H1 (cell line): ENCODE measurements around the gene P4HB. TPM values are rescaled to one million over a fixed set of nuclear protein-coding genes. Genes with fewer than 3 reads are reported as not detected.

Experiments
- CHD7 ChIP-seq: fragments of 300-600 bp; sonication (generic); IDR thresholded peaks from 2 replicates; pipeline ENCODE4 v1.7.1; 2012; ENCODE audit warnings: low read length, moderate library complexity, mild to moderate bottlenecking, inconsistent platforms; ENCODE audit not compliant: insufficient replicate concordance
- EGR1 ChIP-seq: IDR thresholded peaks from 2 replicates; pipeline ENCODE4 v1.6.1; 2011; ENCODE audit warnings: low read depth, low read length, borderline replicate concordance
- EP300 ChIP-seq, 2 experiments: IDR thresholded peaks; 1 replicate in 1 of 2; 2 replicates in 1 of 2; pipeline ENCODE4 v1.6.1; 2011 to 2012; ENCODE audit warnings: low read depth in 2 of 2, low read length in 2 of 2, mild to moderate bottlenecking in 2 of 2, borderline replicate concordance in 1 of 2, inconsistent platforms in 1 of 2, moderate library complexity in 1 of 2
- FOSL1 ChIP-seq: IDR thresholded peaks from 2 replicates; pipeline ENCODE4 v1.6.1; 2011; ENCODE audit warnings: mild to moderate bottlenecking, low read depth, low read length, moderate library complexity; ENCODE audit not compliant: insufficient read depth
- GABPA ChIP-seq: IDR thresholded peaks from 2 replicates; pipeline ENCODE4 v1.6.1; 2011; ENCODE audit warnings: mild to moderate bottlenecking, low read length, moderate library complexity, borderline replicate concordance; ENCODE audit not compliant: insufficient read depth
- MAFK ChIP-seq: IDR thresholded peaks from 2 replicates; pipeline ENCODE4 v1.6.1; 2012; ENCODE audit warnings: low read depth, mild to moderate bottlenecking, improper control_type of control experiment, low read length
- POLR2A ChIP-seq, 2 experiments: IDR thresholded peaks; 1 replicate in 1 of 2; 2 replicates in 1 of 2; pipeline ENCODE4 v1.6.1; 2011; ENCODE audit warnings: low read depth in 2 of 2, low read length in 2 of 2, mild to moderate bottlenecking in 2 of 2; ENCODE audit errors: control extremely low read depth in 1 of 2
- SRF ChIP-seq: IDR thresholded peaks from 2 replicates; pipeline ENCODE4 v1.6.1; 2011; ENCODE audit warnings: mild to moderate bottlenecking, low read depth, low read length, moderate library complexity
- TAF1 ChIP-seq: IDR thresholded peaks from 2 replicates; pipeline ENCODE4 v1.6.1; 2011; ENCODE audit warnings: mild to moderate bottlenecking, low read depth, low read length
- TEAD4 ChIP-seq: IDR thresholded peaks from 2 replicates; pipeline ENCODE4 v1.6.1; 2012; ENCODE audit warnings: low read depth, low read length, inconsistent platforms, mixed read lengths
- polyA plus RNA-seq, 7 experiments: library from polyadenylated mRNA; depleted of rRNA in 3 of 7; stranded (reverse) in 5 of 7; unstranded in 2 of 7; fragments of >200 nt in 5 of 7; fragments of 200-250 nt in 2 of 7; gene quantifications; 1 replicate in 5 of 7; 2 replicates in 1 of 7; 4 replicates in 1 of 7; pipeline versions ENCODE4 v1.2.1 to v1.2.3, GENCODE V29; 2011 to 2013; ENCODE audit warnings: missing spikeins in 2 of 7, mixed read lengths in 2 of 7
- total RNA-seq: library from RNA; stranded (reverse); fragmentation: NEBNext Ultra II Directional; extraction: Animal tissue kit (Norgen Biotek cat#: 25700); gene quantifications from 2 replicates; pipeline ENCODE4 v1.2.1, GENCODE V29; 2021

Gene P4HB
- total and polyA plus RNA-seq, 2 of the 8 experiments (the other 6 are each of a cell fraction or from before 2014, with no cell fraction given): 41.4 to 379 TPM

GRCh38 chr17:81807210-81807719 lies 53.1 kb downstream of the P4HB start (continued):
- TF ChIP-seq CHD7 (no peak), MAFK (no peak), SRF (no peak), EP300 (IDR thresholded peaks at IDR 0.05; ENCODE audit: borderline replicate concordance in 1 of 2, low read depth in 2 of 2, low read length in 2 of 2) (no peak), POLR2A (IDR thresholded peaks at IDR 0.05; ENCODE audit: control extremely low read depth in 1 of 2, low read depth in 2 of 2, low read length in 2 of 2) (no peak), TEAD4 (no peak), TAF1 (no peak), FOSL1 (no peak), EGR1 (no peak), GABPA (no peak)
